Fibroblast of pulmonary artery (primary cell): Measurements from ENCODE around the gene FGF4.
"Not testable (repeated sequence)": the region's sequence is repeated elsewhere in the genome, so short reads cannot be mapped to it uniquely, and the experiment has no call there.

ENCODE experiments used
- DNase-seq: peaks from one replicate; pipeline ENCODE4 v3.0.0-alpha.2; 2010; ENCODE audit warnings: low read depth
- H3K4me3 ChIP-seq: replicated peaks from 2 replicates; pipeline ENCODE4 v1.5.1; 2011; ENCODE audit warnings: low read depth, mild to moderate bottlenecking, control low read depth, low read length, moderate library complexity
- TF ChIP-seq, protein P1 (sequence below): IDR thresholded peaks from 2 replicates; pipeline ENCODE4 v1.5.1; 2011; ENCODE audit warnings: mild to moderate bottlenecking, control low read depth, low read length, inconsistent platforms; ENCODE audit errors: missing control alignments

FGF4 gene

DNA sequence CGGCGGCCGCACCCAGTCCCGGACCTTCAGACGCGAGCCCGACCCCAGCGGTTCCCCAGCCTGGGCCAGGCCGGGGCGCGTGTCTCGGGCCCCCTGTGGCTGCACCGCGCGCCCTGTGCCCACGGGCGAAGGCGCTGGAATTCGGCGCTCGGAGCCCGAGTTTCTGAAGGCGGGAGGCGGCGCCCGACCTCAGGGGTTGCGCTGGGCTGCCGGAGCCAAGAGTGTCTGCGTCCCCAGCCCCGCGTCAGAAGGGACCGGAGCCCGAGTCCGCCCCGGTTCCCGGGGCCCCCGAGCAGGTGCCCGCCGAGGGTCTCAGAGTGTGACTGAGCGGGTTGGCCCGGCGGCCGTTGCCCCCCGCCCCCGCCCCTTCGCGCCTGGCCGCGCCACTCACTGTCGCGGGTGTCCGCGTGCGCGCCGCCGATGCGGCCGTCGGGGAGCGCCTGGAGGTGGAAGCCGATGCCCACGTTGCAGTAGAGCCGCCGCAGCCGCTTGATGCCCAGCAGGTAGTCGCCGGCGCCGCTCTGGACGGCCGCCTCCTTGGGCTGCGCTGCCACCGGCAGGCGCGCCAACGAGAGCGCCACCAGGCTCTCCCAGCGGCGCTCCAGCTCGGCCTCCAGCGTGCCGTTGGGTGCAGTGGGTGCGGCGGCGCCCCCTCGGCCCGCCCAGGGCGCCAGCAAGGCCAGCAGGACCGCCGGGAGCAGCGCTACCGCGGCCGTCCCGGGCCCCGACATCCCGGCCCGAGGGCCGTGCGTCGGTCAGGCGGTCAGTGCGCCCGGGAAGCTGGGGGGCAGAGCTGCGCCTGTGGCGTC lies 583 bp downstream of the FGF4 start:
- TF ChIP-seq, protein P1, sequence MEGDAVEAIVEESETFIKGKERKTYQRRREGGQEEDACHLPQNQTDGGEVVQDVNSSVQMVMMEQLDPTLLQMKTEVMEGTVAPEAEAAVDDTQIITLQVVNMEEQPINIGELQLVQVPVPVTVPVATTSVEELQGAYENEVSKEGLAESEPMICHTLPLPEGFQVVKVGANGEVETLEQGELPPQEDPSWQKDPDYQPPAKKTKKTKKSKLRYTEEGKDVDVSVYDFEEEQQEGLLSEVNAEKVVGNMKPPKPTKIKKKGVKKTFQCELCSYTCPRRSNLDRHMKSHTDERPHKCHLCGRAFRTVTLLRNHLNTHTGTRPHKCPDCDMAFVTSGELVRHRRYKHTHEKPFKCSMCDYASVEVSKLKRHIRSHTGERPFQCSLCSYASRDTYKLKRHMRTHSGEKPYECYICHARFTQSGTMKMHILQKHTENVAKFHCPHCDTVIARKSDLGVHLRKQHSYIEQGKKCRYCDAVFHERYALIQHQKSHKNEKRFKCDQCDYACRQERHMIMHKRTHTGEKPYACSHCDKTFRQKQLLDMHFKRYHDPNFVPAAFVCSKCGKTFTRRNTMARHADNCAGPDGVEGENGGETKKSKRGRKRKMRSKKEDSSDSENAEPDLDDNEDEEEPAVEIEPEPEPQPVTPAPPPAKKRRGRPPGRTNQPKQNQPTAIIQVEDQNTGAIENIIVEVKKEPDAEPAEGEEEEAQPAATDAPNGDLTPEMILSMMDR, result no peak
- no peak overlapping the region for H3K4me3 ChIP-seq
- DNase-seq, result no peak

DNA sequence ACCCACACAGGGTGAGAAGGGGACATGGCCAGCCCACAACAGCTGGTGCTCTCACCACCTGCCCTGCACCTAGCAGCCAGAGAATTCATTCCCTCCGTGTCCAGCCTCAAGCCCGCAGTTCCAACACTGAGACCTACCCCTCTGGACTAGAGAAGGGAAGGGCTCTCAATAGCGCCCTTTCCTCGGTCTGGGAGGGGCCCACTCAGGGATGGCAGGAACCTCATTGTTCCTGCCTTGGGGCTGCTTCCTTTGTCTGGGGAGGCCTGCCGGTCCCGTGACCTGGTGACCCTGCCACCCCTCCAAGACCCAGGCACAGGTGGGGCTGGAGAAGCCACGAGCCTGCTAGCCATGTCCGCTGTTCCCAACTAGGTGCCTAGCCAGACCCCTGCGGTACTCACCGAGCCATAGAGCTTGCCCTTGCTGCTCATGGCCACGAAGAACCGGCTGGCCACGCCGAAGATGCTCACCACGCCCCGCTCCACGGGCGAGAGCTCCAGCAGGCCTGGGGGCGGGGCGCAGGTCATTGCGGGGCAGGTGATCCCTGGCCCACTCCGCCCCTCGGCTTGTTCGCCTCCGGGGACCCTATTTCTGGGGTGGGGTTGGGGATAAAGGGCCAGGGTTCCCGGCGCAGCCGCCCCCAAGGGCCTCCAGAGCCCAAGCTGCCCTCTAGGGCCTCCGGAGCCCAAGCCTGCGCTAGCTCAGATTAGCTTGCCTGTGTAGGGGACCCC lies 1.4 kb downstream of the FGF4 start:
- TF ChIP-seq, protein P1, result no peak
- DNase-seq, result no peak
- H3K4me3 ChIP-seq, result no peak overlapping the region

DNA sequence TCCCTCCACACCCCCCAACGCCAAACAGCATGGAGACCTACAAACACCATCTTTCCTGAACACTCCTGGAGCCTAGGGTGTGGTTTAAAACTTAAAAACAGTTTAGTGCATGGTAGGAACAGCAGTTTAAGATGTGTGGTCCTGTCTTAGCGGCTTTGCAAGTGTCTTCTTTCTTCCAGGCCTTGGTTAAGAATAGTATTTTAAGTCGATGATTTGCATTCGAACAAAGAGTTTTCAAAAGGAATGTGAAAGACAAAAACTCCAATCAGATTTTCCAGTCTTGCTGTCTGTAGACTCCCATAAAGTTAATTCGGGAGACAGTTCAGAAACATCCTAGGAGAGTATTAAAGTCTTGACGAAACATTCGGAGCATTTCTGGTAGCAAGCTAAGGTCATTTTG lies 3.7 kb downstream of the FGF4 start:
- no peak for DNase-seq
- TF ChIP-seq, protein P1, result no peak
- H3K4me3 ChIP-seq, result no peak overlapping the region

DNA sequence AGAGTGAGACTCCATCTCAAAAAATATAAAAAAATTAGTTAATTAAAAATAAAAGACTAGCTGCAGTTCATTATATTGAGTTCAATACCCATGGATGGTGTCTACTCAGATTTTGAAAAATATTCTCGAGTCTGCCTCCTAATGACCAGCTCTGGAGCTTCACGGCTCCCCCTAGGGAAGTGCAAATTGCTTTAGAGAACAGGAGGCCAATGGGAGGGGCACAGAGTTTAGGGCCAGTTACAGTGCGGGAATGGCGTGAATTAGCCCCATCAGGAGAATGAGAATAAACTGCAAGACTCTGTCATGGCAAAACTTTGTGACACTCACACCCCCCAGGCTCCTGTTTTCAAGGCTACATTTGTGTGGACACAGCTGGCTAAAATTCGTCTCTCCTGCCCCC lies 4.6 kb downstream of the FGF4 start:
- DNase-seq, result no peak
- TF ChIP-seq, protein P1, result no peak
- H3K4me3 ChIP-seq, result no peak overlapping the region

DNA sequence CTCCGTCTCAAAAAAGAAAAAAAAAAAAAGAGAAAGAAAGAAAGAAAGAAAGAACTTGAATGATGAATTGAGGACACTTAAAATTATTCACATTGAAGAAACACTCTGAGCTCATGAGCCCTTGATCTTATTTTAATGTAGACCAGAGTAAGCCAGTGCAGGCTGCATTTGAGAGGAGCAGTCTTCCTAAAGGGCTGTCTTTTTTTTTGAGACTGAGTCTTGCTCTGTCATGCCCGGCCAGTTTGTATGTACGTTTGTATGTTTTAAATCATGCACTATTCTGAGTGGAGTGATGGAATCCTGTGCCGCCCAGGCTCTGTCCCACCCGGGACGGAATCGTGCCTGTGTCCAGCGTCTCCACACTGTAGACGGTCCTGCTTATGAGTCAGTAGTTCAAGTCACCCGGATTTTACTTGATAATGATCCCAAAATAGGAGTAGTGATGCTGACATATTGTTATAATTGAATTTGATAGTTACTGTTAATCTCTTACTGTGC lies 9.6 kb downstream of the FGF4 start:
- TF ChIP-seq, protein P1, result no peak
- no peak overlapping the region for H3K4me3 ChIP-seq
- DNase-seq, result no peak

DNA sequence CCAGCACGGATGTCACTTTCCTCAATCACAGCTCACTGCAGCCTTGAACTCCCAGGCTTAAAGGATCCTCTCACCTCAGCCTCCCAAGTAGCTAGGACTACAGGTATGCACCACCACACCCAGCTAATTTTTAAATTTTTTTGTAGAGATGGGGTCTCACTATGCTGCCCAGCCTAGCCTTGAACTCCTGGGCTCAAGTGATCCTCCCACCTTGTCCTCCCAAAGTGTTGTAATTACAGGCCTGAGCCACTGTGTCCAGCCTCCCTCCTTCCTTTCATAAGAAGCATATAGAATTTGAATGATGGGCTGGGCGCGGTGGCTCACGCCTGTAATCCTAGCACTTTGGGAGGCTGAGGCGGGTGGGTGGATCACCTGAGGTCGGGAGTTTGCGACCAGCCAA lies 10.2 kb downstream of the FGF4 start:
- DNase-seq, H3K4me3 ChIP-seq: not testable (repeated sequence)

DNA sequence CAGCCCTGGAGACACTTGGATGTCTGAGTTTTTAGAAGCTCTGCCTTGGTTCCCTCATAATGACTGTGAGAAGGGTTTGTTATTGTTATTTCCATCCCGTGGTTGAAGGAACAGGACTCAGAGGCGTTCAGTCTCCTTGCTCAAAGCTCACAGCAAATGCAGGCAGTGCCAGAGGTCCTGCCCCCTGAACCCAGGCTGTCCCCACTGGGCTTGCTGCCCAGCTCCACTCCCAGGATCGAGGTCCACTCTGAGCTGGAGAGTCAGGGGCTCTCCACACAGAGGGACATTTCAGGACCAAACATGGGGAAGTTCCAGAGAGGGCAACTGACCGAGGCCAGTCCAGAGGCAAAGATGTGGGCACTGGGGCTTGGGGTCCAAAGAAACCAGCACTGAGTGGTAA lies 14.8 kb downstream of the FGF4 start:
- TF ChIP-seq, protein P1, result no peak
- no peak for DNase-seq
- no peak overlapping the region for H3K4me3 ChIP-seq
